ENCODE measurements around the gene HUNK.

The HUNK gene

DNA sequence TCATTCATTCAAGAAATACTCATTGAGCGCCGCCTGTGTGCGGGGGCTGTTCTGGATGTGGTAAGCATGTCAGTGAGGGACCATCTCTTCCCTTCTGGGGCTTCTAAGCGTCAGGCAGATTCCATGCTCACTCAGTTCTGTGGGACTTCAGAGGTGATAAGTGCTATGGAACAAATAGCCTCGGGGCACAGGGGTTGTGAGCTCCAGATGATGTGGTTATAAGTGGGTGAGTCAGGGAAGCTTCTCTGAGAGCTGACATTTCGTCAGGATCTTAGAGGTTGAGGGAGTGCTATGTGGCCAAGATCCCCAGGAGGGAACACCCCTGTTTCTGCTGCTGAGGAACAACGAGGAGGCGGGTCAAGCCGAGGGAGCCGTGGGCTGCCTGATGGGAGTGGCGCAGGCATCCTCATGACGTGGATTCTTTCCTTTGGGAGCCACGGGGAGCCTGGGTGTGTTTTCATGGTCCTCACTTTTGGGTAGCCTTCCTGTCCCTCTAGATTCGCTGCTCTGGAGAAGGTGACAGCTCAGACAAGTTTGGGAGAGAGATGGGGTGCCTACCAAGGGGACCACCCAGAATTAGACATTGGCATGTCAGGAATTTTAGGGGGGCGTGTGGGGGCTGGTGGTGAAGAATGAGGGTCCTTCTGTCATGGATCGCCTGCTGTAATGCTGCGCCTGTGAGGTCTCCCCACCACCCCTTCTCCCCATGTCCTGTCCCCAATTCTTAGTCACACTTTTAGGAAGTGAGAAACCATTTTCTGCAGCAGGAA, 38.5 kb downstream of the HUNK start:
- TF ChIP-seq, protein P1, sequence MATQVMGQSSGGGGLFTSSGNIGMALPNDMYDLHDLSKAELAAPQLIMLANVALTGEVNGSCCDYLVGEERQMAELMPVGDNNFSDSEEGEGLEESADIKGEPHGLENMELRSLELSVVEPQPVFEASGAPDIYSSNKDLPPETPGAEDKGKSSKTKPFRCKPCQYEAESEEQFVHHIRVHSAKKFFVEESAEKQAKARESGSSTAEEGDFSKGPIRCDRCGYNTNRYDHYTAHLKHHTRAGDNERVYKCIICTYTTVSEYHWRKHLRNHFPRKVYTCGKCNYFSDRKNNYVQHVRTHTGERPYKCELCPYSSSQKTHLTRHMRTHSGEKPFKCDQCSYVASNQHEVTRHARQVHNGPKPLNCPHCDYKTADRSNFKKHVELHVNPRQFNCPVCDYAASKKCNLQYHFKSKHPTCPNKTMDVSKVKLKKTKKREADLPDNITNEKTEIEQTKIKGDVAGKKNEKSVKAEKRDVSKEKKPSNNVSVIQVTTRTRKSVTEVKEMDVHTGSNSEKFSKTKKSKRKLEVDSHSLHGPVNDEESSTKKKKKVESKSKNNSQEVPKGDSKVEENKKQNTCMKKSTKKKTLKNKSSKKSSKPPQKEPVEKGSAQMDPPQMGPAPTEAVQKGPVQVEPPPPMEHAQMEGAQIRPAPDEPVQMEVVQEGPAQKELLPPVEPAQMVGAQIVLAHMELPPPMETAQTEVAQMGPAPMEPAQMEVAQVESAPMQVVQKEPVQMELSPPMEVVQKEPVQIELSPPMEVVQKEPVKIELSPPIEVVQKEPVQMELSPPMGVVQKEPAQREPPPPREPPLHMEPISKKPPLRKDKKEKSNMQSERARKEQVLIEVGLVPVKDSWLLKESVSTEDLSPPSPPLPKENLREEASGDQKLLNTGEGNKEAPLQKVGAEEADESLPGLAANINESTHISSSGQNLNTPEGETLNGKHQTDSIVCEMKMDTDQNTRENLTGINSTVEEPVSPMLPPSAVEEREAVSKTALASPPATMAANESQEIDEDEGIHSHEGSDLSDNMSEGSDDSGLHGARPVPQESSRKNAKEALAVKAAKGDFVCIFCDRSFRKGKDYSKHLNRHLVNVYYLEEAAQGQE (IDR thresholded peaks at IDR 0.05; ENCODE audit: low read depth), result no peak
- no peak for TF ChIP-seq FOXM1 (IDR thresholded peaks at IDR 0.05; ENCODE audit: borderline replicate concordance, low read depth)
- TF ChIP-seq, protein P2, sequence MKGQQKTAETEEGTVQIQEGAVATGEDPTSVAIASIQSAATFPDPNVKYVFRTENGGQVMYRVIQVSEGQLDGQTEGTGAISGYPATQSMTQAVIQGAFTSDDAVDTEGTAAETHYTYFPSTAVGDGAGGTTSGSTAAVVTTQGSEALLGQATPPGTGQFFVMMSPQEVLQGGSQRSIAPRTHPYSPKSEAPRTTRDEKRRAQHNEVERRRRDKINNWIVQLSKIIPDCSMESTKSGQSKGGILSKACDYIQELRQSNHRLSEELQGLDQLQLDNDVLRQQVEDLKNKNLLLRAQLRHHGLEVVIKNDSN (IDR thresholded peaks at IDR 0.05), result no peak
- no peak for TF ChIP-seq EGR1 (IDR thresholded peaks at IDR 0.05)
- no peak for TF ChIP-seq NFIC (IDR thresholded peaks at IDR 0.05)
- no peak for TF ChIP-seq RAD21 (IDR thresholded peaks at IDR 0.05; ENCODE audit: low read depth)
- no peak for TF ChIP-seq TCF12 (IDR thresholded peaks at IDR 0.05; ENCODE audit: low read depth)
- TF ChIP-seq ZBTB7A (IDR thresholded peaks at IDR 0.05; ENCODE audit: low read depth), result no peak
- TF ChIP-seq TEAD4 (IDR thresholded peaks at IDR 0.05), result no peak
- TF ChIP-seq, protein P3, sequence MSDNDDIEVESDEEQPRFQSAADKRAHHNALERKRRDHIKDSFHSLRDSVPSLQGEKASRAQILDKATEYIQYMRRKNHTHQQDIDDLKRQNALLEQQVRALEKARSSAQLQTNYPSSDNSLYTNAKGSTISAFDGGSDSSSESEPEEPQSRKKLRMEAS (IDR thresholded peaks at IDR 0.05), result no peak
- no peak for TF ChIP-seq TAF1 (IDR thresholded peaks at IDR 0.05; ENCODE audit: low read depth)
- no peak for TF ChIP-seq CREB1 (IDR thresholded peaks at IDR 0.05; ENCODE audit: low read depth)
- TF ChIP-seq EP300 (IDR thresholded peaks at IDR 0.05; ENCODE audit: borderline replicate concordance), result no peak
- no peak for TF ChIP-seq CEBPB (IDR thresholded peaks at IDR 0.05)

DNA sequence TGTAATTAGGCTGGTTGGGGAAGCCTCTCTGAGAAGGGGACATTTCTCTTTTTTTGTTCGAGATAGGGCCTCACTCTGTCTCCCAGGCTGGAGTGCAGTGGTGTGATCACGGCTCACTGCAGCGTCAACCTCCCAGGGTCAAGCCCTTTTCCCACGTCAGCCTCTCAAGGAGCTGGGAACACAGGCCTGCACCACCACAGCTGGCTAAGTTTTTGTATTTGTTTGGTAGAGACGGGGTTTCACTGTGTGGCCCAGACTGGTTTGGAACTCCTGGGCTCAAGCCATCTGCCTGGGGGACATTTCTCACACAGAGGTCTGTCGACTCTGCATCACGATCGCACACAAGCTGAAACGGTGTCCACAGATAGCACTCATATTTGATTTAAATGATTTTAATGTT, 39.7 kb downstream of the HUNK start:
- TF ChIP-seq TAF1 (IDR thresholded peaks at IDR 0.05; ENCODE audit: low read depth) (no peak), YY1 (IDR thresholded peaks at IDR 0.05; ENCODE audit: low read depth) (no peak), NFIC (IDR thresholded peaks at IDR 0.05) (no peak), EP300 (IDR thresholded peaks at IDR 0.05; ENCODE audit: borderline replicate concordance) (no peak), EGR1 (IDR thresholded peaks at IDR 0.05) (no peak)

DNA sequence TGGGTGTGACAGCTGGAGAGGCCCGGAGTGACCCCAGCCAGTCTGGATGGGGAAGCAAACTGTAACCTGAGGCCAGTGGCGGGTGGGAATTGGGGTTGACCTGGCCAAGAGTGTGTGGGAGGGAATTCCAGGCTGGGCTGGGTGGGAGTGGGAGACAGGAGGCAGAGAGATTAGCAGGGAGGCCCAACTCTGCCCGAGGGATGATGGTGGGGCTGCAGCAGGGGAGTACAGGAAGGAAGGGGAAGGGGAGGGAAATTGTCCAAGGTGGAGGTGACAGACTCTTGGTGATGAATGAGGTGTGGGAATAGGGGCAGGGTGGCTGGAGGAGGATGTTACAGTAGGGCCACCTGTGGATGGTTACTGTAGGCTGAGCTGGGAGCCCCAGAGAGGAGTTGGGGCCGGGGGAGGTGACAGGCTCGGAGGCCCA, 40.4 kb downstream of the HUNK start:
- TF ChIP-seq EP300 (IDR thresholded peaks at IDR 0.05; ENCODE audit: borderline replicate concordance) (no peak), TEAD4 (IDR thresholded peaks at IDR 0.05) (no peak)
- TF ChIP-seq, protein P2 (IDR thresholded peaks at IDR 0.05), result no peak

DNA sequence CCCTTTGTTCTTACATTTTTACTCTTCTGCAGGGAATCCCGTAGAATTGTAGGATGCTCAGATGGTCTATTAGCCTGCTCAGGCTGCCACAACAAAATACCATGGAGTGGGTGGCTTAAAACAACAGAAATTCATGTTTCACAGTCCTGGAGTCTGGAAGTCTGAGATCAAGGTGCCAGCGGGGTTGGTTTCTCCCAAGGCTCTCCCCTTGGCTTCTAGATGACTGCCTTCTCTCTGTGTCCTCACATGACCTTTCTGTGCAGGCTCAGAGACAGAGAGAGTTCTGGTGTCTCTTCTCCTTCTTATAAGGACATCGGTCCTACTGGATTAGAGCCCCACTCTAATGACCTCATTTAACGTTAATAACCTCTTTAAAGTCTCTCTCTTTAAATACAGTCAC, 41.7 kb downstream of the HUNK start:
- TF ChIP-seq FOXM1 (IDR thresholded peaks at IDR 0.05; ENCODE audit: borderline replicate concordance, low read depth), result no peak
- TF ChIP-seq, protein P2 (IDR thresholded peaks at IDR 0.05), result no peak

DNA sequence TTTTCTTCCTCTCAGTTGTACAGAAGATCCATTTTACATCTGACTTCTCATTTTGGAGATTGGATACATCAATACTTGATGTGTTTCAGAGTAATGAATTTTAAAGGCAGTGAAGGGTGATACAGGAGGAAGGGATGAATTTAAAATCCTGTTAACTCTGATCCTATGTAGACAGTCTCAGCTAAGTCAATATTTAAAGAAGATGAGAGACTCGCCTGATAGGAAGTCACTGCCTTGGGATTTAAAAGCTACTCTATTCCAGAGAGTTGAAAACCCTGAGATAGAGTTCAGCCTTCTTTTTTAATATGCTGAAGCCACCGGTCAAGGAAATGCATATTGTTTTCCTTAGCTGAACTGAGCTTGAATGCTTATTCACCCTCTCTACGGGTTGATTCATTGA, 42.7 kb downstream of the HUNK start:
- no peak for TF ChIP-seq RAD21 (IDR thresholded peaks at IDR 0.05; ENCODE audit: low read depth)
- no peak for TF ChIP-seq TCF12 (IDR thresholded peaks at IDR 0.05; ENCODE audit: low read depth)
- TF ChIP-seq FOXM1 (IDR thresholded peaks at IDR 0.05; ENCODE audit: borderline replicate concordance, low read depth), result no peak
- TF ChIP-seq NFIC (IDR thresholded peaks at IDR 0.05), result no peak
- no peak for TF ChIP-seq YY1 (IDR thresholded peaks at IDR 0.05; ENCODE audit: low read depth)
- no peak for TF ChIP-seq EP300 (IDR thresholded peaks at IDR 0.05; ENCODE audit: borderline replicate concordance)
- TF ChIP-seq TEAD4 (IDR thresholded peaks at IDR 0.05), result no peak
- TF ChIP-seq, protein P2 (IDR thresholded peaks at IDR 0.05), result no peak
- TF ChIP-seq CREB1 (IDR thresholded peaks at IDR 0.05; ENCODE audit: low read depth), result no peak
- TF ChIP-seq, protein P3 (IDR thresholded peaks at IDR 0.05), result no peak
- TF ChIP-seq, protein P1 (IDR thresholded peaks at IDR 0.05; ENCODE audit: low read depth), result no peak
- no peak for TF ChIP-seq EGR1 (IDR thresholded peaks at IDR 0.05)
- TF ChIP-seq ZBTB7A (IDR thresholded peaks at IDR 0.05; ENCODE audit: low read depth), result no peak
- TF ChIP-seq CEBPB (IDR thresholded peaks at IDR 0.05), result no peak
- TF ChIP-seq TAF1 (IDR thresholded peaks at IDR 0.05; ENCODE audit: low read depth), result no peak
